Keratinocyte (primary cell): ENCODE measurements around the gene FRYL. TPM values are rescaled to one million over a fixed set of nuclear protein-coding genes. Genes with fewer than 3 reads are reported as not detected.
A peak's percentile ranks its signal among the peaks of the same experiment; 100 is the strongest.

Experiments used
- DNase-seq: peaks from one replicate; pipeline ENCODE4 v3.0.0-alpha.2; 2011; ENCODE audit warnings: low read depth, missing footprints, low spot score
- FAIRE-seq: peaks from 2 replicates; lab custom pipeline; 2011; peaks lifted over from hg19 to GRCh38; lab: Jason Lieb, UNC
- H2AFZ ChIP-seq: 2 replicates; pipeline ENCODE4 v1.6.0; 2012; ENCODE audit warnings: low read length, control low read depth, inconsistent platforms; ENCODE audit not compliant: control insufficient read depth
- H3K27ac ChIP-seq: 2 replicates; pipeline ENCODE4 v1.5.1; 2011; ENCODE audit warnings: low read length; ENCODE audit not compliant: control insufficient read depth, insufficient read depth
- H3K27me3 ChIP-seq: 3 replicates; pipeline ENCODE4 v1.6.0; 2011; ENCODE audit warnings: low read length; ENCODE audit not compliant: control insufficient read depth, insufficient read depth; ENCODE audit errors: extremely low read depth
- H3K36me3 ChIP-seq, 2 experiments: 2 replicates in 1 of 2; 3 replicates in 1 of 2; pipeline ENCODE4 v1.5.1; 2011; ENCODE audit warnings: low read length in 2 of 2, mild to moderate bottlenecking in 1 of 2; ENCODE audit not compliant: control insufficient read depth in 2 of 2, insufficient read depth in 2 of 2; ENCODE audit errors: extremely low read depth in 1 of 2
- H3K4me1 ChIP-seq: 3 replicates; pipeline ENCODE4 v1.5.1; 2011; ENCODE audit warnings: low read length; ENCODE audit not compliant: control insufficient read depth, insufficient read depth; ENCODE audit errors: extremely low read depth
- H3K4me2 ChIP-seq: 3 replicates; pipeline ENCODE4 v1.6.0; 2011; ENCODE audit warnings: low read depth, low read length; ENCODE audit not compliant: control insufficient read depth, insufficient read depth; ENCODE audit errors: extremely low read depth
- H3K4me3 ChIP-seq, 3 experiments: fragments of 200-600 bp in 1 of 3; sonication (generic) in 1 of 3; 2 replicates in 2 of 3; 3 replicates in 1 of 3; pipeline ENCODE4 v1.5.1; 2011 to 2016; ENCODE audit warnings: low read length in 3 of 3, mild to moderate bottlenecking in 3 of 3, control low read depth in 2 of 3, inconsistent platforms in 1 of 3, low read depth in 1 of 3, mixed read lengths in 1 of 3, mixed run types in 1 of 3, moderate library complexity in 1 of 3; ENCODE audit not compliant: control insufficient read depth in 2 of 3, insufficient read depth in 2 of 3; ENCODE audit errors: extremely low read depth in 1 of 3
- H3K79me2 ChIP-seq: 2 replicates; pipeline ENCODE4 v1.6.0; 2012; ENCODE audit warnings: low read length; ENCODE audit not compliant: control insufficient read depth, insufficient read depth
- H3K9ac ChIP-seq: 3 replicates; pipeline ENCODE4 v1.6.0; 2011; ENCODE audit warnings: low read length; ENCODE audit not compliant: control insufficient read depth, insufficient read depth; ENCODE audit errors: extremely low read depth
- H3K9me1 ChIP-seq: 3 replicates; pipeline ENCODE4 v1.6.0; 2011; ENCODE audit warnings: low read length; ENCODE audit not compliant: control insufficient read depth, insufficient read depth; ENCODE audit errors: extremely low read depth
- H3K9me3 ChIP-seq: 2 replicates; pipeline ENCODE4 v1.5.1; 2012; ENCODE audit warnings: low read depth, low read length; ENCODE audit not compliant: control insufficient read depth
- H4K20me1 ChIP-seq: 3 replicates; pipeline ENCODE4 v1.6.0; 2011; ENCODE audit warnings: low read length; ENCODE audit not compliant: control insufficient read depth, insufficient read depth; ENCODE audit errors: extremely low read depth
- EZH2 ChIP-seq: IDR thresholded peaks from one replicate; pipeline ENCODE4 v1.6.1; 2012; ENCODE audit warnings: inconsistent platforms, mild to moderate bottlenecking, low read length, moderate library complexity
- dilution Hi-C: fragments of 300-500 bp; cut with MboI; formaldehyde crosslinking; loops from one replicate; pipeline ENCODE4 v1.7.0; 2020; ENCODE audit warnings: low sequenced_read_pairs; ENCODE audit not compliant: extremely low pct_ligation_motif_present
- polyA plus RNA-seq, 5 experiments: library from polyadenylated mRNA; depleted of rRNA in 3 of 5; stranded (reverse) in 3 of 5; stranded (forward) in 1 of 5; unstranded in 1 of 5; fragments of >200 nt; gene quantifications; 1 replicate in 1 of 5; 2 replicates in 3 of 5; 3 replicates in 1 of 5; pipeline versions ENCODE4 v1.2.1 to v1.2.3, GENCODE V29; 2011 to 2012; ENCODE audit warnings: missing spikeins in 2 of 5, low read depth in 1 of 5, low replicate concordance in 1 of 5
- TF ChIP-seq, protein P1 (sequence below), 3 experiments: IDR thresholded peaks in 1 of 3; conservative IDR thresholded peaks in 1 of 3; optimal IDR thresholded peaks in 1 of 3; 2 replicates in 2 of 3; 3 replicates in 1 of 3; pipeline versions ENCODE3 to v1.5.1; 2011; ENCODE audit warnings: low read length in 3 of 3, mild to moderate bottlenecking in 3 of 3, moderate library complexity in 2 of 3, control low read depth in 1 of 3, inconsistent platforms in 1 of 3; ENCODE audit not compliant: insufficient read depth in 2 of 3; ENCODE audit errors: extremely low read depth in 1 of 3

The FRYL gene
- polyA plus RNA-seq, 1 donor (not counting 4 experiments of a cell fraction or from before 2014, with no cell fraction given): 40.4 TPM

DNA sequence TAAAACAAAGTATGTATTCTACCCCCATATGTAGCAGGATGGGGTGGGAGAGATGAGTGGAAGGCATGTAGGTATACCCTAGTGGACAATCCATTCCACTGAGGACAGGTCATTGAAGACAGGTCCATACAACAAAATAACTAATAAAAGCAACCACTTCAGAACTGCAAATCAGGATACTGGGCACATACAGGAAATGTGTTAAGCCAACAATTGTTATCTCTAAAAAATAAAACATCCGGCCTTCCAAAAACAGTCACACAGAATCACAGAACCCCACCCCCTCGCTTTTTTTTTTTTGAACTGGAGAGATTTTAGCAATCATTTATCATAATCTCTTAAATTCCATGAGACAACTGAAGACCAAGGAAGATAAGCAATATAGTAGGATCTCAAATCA is 112.9 kb downstream of the FRYL start:
- Histone ChIP-seq H3K9me1 (no peaks in the 10 kb centered on the region), H3K4me1 (peaks cover 40% of the 10 kb centered on the region), H3K9ac (no peak overlapping the region), H3K9me3 (no peaks in the 10 kb centered on the region), H2AFZ (no peak overlapping the region), H3K27me3 (no peaks in the 10 kb centered on the region), H3K4me3 (no peak overlapping the region), H4K20me1 (no peaks in the 10 kb centered on the region), H3K27ac (no peak overlapping the region), H3K36me3 (no peaks in the 10 kb centered on the region), H3K4me2 (no peak overlapping the region), H3K79me2 (peaks cover 48% of the 10 kb centered on the region)
- FAIRE-seq (no peak), DNase-seq (no peak)
- no peak for TF ChIP-seq EZH2
- TF ChIP-seq, protein P1, sequence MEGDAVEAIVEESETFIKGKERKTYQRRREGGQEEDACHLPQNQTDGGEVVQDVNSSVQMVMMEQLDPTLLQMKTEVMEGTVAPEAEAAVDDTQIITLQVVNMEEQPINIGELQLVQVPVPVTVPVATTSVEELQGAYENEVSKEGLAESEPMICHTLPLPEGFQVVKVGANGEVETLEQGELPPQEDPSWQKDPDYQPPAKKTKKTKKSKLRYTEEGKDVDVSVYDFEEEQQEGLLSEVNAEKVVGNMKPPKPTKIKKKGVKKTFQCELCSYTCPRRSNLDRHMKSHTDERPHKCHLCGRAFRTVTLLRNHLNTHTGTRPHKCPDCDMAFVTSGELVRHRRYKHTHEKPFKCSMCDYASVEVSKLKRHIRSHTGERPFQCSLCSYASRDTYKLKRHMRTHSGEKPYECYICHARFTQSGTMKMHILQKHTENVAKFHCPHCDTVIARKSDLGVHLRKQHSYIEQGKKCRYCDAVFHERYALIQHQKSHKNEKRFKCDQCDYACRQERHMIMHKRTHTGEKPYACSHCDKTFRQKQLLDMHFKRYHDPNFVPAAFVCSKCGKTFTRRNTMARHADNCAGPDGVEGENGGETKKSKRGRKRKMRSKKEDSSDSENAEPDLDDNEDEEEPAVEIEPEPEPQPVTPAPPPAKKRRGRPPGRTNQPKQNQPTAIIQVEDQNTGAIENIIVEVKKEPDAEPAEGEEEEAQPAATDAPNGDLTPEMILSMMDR (optimal IDR thresholded peaks at IDR 0.05 in 1 of 3, IDR thresholded peaks at IDR 0.05 in 1 of 3, conservative IDR thresholded peaks at IDR 0.05 in 1 of 3; ENCODE audit: extremely low read depth in 1 of 3, insufficient read depth in 2 of 3, low read length in 3 of 3): no peak
- dilution Hi-C loops: no loop called here

DNA sequence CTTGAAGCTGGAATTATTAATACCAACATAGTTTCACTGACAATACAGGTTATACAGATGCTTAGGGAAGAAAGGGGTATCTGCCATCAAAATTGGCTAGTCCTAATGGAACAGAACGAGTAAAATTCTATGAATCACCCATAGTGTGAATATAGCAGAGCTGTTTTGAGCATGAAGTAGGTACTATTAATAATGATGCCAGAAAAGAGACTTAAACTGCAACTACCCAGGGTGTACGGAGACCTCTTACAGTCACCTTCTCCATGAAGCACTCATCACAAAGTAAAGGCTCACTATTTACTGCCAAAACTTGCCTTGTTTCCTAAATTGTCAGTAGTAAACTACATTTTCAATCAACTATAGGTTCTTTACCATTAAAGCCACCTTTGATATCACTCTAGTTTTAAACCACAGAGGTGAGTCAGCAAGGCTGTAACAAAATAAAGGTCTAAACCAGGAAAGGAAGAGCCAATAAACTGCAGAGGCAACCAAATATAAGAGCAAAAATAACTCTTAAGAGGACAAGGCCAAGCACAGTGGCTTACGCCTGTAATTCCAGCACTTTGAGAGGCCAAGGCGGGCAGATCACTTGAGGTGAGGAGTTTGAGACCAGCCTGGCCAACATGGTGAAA is 114.4 kb downstream of the FRYL start:
- no peak for DNase-seq
- no peaks in the 10 kb centered on the region for H3K36me3 ChIP-seq
- no peaks in the 10 kb centered on the region for H4K20me1 ChIP-seq
- peak overlapping the region; percentile 39 for H3K27ac ChIP-seq
- H3K9me1 ChIP-seq: no peaks in the 10 kb centered on the region
- no peaks in the 10 kb centered on the region for H3K9me3 ChIP-seq
- no peak overlapping the region for H2AFZ ChIP-seq
- no peak for TF ChIP-seq EZH2
- TF ChIP-seq, protein P1 (optimal IDR thresholded peaks at IDR 0.05 in 1 of 3, IDR thresholded peaks at IDR 0.05 in 1 of 3, conservative IDR thresholded peaks at IDR 0.05 in 1 of 3; ENCODE audit: extremely low read depth in 1 of 3, insufficient read depth in 2 of 3, low read length in 3 of 3): no peak
- no peak overlapping the region for H3K9ac ChIP-seq
- H3K27me3 ChIP-seq: no peaks in the 10 kb centered on the region
- H3K4me1 ChIP-seq: peaks cover 40% of the 10 kb centered on the region
- peak; percentile 78 for FAIRE-seq
- dilution Hi-C loops: no loop called here
- H3K79me2 ChIP-seq: peaks cover 54% of the 10 kb centered on the region
- peak overlapping the region; percentile 74 for H3K4me2 ChIP-seq
- no peak overlapping the region for H3K4me3 ChIP-seq
